NCI-H510A treated with DMSO at 0.1 percent for 48 hours (cell line): ENCODE results near the gene FIS1.
"Not testable (repeated sequence)": the region's sequence is repeated elsewhere in the genome, so short reads cannot be mapped to it uniquely, and the experiment has no call there.

Experiments used
- DNase-seq: peaks from one replicate; lab custom pipeline; 2025; lab: John Stamatoyannopoulos, UW

FIS1 gene

GRCh38 chr7:101255796-101256195, 10.9 kb upstream of the FIS1 start:
- DNase-seq, result no peak

GRCh38 chr7:101253199-101253598, 8.3 kb upstream of the FIS1 start:
- not testable (repeated sequence) for DNase-seq

- peak; percentile 53 for DNase-seq
These were observed 7.2 kb upstream of the FIS1 start for GRCh38 chr7:101251871-101252659.

- no peak for DNase-seq
These were observed 5.4 kb upstream of the FIS1 start for GRCh38 chr7:101250324-101250723.

GRCh38 chr7:101248276-101248675, 3.4 kb upstream of the FIS1 start:
- DNase-seq, result no peak

- no peak for DNase-seq
These were observed 327 bp upstream of the FIS1 start for GRCh38 chr7:101245147-101245668.

- no peak for DNase-seq
These were observed 1.1 kb downstream of the FIS1 start for GRCh38 chr7:101243646-101244374.

GRCh38 chr7:101241443-101242349, 3.2 kb downstream of the FIS1 start:
- no peak for DNase-seq

GRCh38 chr7:101241015-101241363, 3.9 kb downstream of the FIS1 start:
- DNase-seq, result no peak

GRCh38 chr7:101240226-101241014, 4.5 kb downstream of the FIS1 start:
- no peak for DNase-seq

GRCh38 chr7:101239951-101240220, 5.0 kb downstream of the FIS1 start:
- no peak for DNase-seq

GRCh38 chr7:101239191-101239950, 5.5 kb downstream of the FIS1 start:
- no peak for DNase-seq

- no peak for DNase-seq
These were observed 6.4 kb downstream of the FIS1 start for GRCh38 chr7:101238226-101239182.

GRCh38 chr7:101237206-101238067, 7.4 kb downstream of the FIS1 start, which contains the start of gene CLDN15:
TSS of gene CLDN15 (minus strand) at chr7:101237802. CDS start at chr7:101237581, 221 bp downstream.
- no peak for DNase-seq

- DNase-seq, result no peak
These were observed 8.5 kb downstream of the FIS1 start for GRCh38 chr7:101236292-101236835.

GRCh38 chr7:101235522-101235921, 9.4 kb downstream of the FIS1 start:
- no peak for DNase-seq

GRCh38 chr7:101235050-101235449, 9.8 kb downstream of the FIS1 start:
- DNase-seq, result no peak

- DNase-seq, result no peak
These were observed 10.2 kb downstream of the FIS1 start for GRCh38 chr7:101234636-101235035.
